Chondrocyte (in vitro differentiated cells): ENCODE measurements around the gene CCR2. TPM values are rescaled to one million over a fixed set of nuclear protein-coding genes. Genes with fewer than 3 reads are reported as not detected.
A peak's percentile ranks its signal among the peaks of the same experiment; 100 is the strongest.

Experiments
- DNase-seq: peaks from one replicate; pipeline ENCODE4 v3.0.0; 2021; ENCODE audit warnings: mixed read lengths, low spot score
- H3K27ac Mint-ChIP-seq: one replicate; pipeline ENCODE4 v1.8.0; 2021; ENCODE audit warnings: mild to moderate bottlenecking, moderate library complexity, mixed read lengths; ENCODE audit not compliant: unreplicated experiment
- H3K27me3 Mint-ChIP-seq: 2 replicates; pipeline ENCODE4 v1.8.0; 2021; ENCODE audit warnings: low read depth, mixed read lengths
- H3K36me3 Mint-ChIP-seq: 2 replicates; pipeline ENCODE4 v1.8.0; 2021; ENCODE audit warnings: low read depth, mixed read lengths
- H3K4me1 Mint-ChIP-seq: 2 replicates; pipeline ENCODE4 v1.8.0; 2021; ENCODE audit warnings: low read depth, mild to moderate bottlenecking, mixed read lengths
- H3K4me3 Mint-ChIP-seq: one replicate; pipeline ENCODE4 v1.8.0; 2021; ENCODE audit warnings: mild to moderate bottlenecking, moderate library complexity, mixed read lengths; ENCODE audit not compliant: unreplicated experiment
- H3K9me3 Mint-ChIP-seq: 2 replicates; pipeline ENCODE4 v1.8.0; 2021; ENCODE audit warnings: low read depth, mixed read lengths
- CTCF ChIP-seq: fragments of 200-600 bp; sonication (generic); IDR thresholded peaks from 2 replicates; pipeline ENCODE4 v1.5.0; 2021; ENCODE audit warnings: antibody characterized with exemption, mild to moderate bottlenecking, moderate library complexity
- total RNA-seq: library from RNA; stranded (reverse); gene quantifications from 3 replicates; pipeline ENCODE4 v1.2.1, GENCODE V29; 2021

Gene CCR2
- total RNA-seq, 1 donor from 2014 or later = not detected

GRCh38 chr3:46378426-46378942 lies 24.6 kb downstream of the CCR2 start:
- no peaks in the 10 kb centered on the region for H3K9me3 Mint-ChIP-seq
- peaks cover 40% of the 10 kb centered on the region for H3K27me3 Mint-ChIP-seq
- H3K27ac Mint-ChIP-seq = no peak overlapping the region
- H3K4me3 Mint-ChIP-seq = no peak overlapping the region
- no peaks in the 10 kb centered on the region for H3K36me3 Mint-ChIP-seq
- no peak for DNase-seq
- H3K4me1 Mint-ChIP-seq = peaks cover 8% of the 10 kb centered on the region
- TF ChIP-seq CTCF = peak; percentile 79

- Mint-ChIP-seq H3K27ac (no peak overlapping the region), H3K36me3 (no peaks in the 10 kb centered on the region), H3K4me1 (peaks cover 8% of the 10 kb centered on the region), H3K27me3 (peaks cover 34% of the 10 kb centered on the region), H3K9me3 (no peaks in the 10 kb centered on the region), H3K4me3 (no peak overlapping the region)
- no peak for DNase-seq
- TF ChIP-seq CTCF = no peak
Observed at GRCh38 chr3:46380471-46381221, 26.7 kb downstream of the CCR2 start.

- Mint-ChIP-seq H3K27ac (no peak overlapping the region), H3K4me3 (no peak overlapping the region), H3K36me3 (no peaks in the 10 kb centered on the region), H3K9me3 (no peaks in the 10 kb centered on the region), H3K27me3 (peaks cover 29% of the 10 kb centered on the region), H3K4me1 (peaks cover 11% of the 10 kb centered on the region)
- no peak for DNase-seq
- TF ChIP-seq CTCF = no peak
Observed at GRCh38 chr3:46381625-46382024, 27.7 kb downstream of the CCR2 start.

GRCh38 chr3:46383211-46383950 lies 29.5 kb downstream of the CCR2 start:
- Mint-ChIP-seq H3K27ac (no peak overlapping the region), H3K9me3 (no peaks in the 10 kb centered on the region), H3K4me1 (peaks cover 11% of the 10 kb centered on the region), H3K36me3 (no peaks in the 10 kb centered on the region), H3K27me3 (peaks cover 19% of the 10 kb centered on the region), H3K4me3 (no peak overlapping the region)
- no peak for DNase-seq
- TF ChIP-seq CTCF = no peak

- H3K27me3 Mint-ChIP-seq = peaks cover 17% of the 10 kb centered on the region
- TF ChIP-seq CTCF = no peak
- H3K9me3 Mint-ChIP-seq = no peaks in the 10 kb centered on the region
- no peak overlapping the region for H3K27ac Mint-ChIP-seq
- peaks cover 11% of the 10 kb centered on the region for H3K4me1 Mint-ChIP-seq
- no peak for DNase-seq
- no peaks in the 10 kb centered on the region for H3K36me3 Mint-ChIP-seq
- no peak overlapping the region for H3K4me3 Mint-ChIP-seq
Observed at GRCh38 chr3:46383951-46384330, 30.0 kb downstream of the CCR2 start.
